ENCODE results near the gene OR10H3.
"Not testable (repeated sequence)": the region's sequence is repeated elsewhere in the genome, so short reads cannot be mapped to it uniquely, and the experiment has no call there.

The OR10H3 gene, protein sequence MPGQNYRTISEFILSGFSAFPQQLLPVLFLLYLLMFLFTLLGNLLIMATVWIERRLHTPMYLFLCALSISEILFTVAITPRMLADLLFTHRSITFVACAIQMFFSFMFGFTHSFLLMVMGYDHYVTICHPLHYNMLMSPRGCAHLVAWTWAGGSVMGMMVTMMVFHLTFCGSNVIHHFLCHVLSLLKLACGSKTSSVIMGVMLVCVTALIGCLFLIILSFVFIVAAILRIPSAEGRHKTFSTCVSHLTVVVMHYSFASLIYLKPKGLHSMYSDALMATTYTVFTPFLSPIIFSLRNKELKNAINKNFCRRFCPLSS

GRCh38 chr19:15737722-15738121, at the start of gene OR10H3:
OR10H3 (plus strand) TSS chr19:15737985; CDS start chr19:15741393, 3,408 bp downstream.
- no peak for DNase-seq (ENCODE audit: low read depth, low spot score)

- DNase-seq (ENCODE audit: low read depth, low spot score), result no peak
These were observed 41.1 kb upstream of the OR10H3 start for GRCh38 chr19:15696654-15697194.

DNA sequence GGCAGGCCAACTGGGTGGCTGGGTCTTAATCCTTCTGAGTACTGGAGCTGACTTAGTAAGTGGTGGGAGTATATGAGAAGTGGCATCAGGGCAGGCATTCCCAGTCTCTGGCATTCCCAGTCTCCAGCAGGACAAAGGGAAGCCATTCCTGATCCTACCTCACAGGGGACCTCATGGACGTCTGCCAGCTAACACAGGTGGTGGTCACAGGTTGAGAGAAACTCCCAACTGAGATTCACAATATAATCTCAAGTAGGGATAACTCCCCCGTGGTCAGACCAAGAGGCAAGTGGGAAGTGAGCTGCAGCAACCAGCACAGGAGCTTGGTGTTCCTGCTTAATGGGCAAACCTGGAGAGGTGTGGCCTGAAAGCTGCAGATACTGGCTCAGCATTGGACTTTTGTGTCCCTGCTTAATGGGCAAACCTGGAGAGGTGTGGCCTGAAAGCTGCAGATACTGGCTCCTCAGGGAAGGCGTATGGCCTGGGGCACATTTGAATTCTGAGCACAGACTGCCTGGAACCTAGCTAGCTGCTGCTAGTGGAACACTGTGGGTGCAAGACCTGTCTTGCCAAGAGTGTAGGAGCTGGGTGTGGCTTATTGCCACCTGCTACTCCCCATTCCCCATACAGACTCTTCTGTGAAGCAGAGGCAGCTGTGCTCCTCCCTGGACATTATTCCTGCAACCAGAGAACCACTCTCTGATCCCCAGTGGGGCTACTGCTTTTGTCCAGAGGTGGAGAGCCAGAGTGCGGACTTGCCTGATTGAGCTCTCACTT, 35.8 kb upstream of the OR10H3 start:
- no peak for DNase-seq (ENCODE audit: low read depth, low spot score)

DNA sequence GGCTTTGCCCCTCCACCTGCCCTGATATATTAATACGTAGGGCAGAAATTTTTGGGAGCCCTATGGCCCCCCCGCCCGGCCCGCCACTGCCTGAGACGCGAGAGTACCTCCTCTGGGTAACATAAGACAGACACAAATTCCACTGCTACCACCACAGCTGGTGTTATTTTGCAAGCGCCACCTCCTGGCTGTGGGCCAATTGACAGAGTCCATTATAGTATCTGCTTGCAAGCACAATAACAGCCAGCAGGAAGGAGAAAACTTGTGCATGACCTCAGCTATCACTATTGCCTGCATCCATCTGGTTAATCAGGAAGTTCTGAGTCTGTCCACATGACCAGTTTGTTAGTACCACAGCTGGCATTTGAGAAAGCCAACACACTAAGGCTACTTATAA, 35.3 kb upstream of the OR10H3 start:
- no peak for DNase-seq (ENCODE audit: low read depth, low spot score)

GRCh38 chr19:15714638-15715037, 23.1 kb upstream of the OR10H3 start:
- DNase-seq (ENCODE audit: low read depth, low spot score), result no peak

DNA sequence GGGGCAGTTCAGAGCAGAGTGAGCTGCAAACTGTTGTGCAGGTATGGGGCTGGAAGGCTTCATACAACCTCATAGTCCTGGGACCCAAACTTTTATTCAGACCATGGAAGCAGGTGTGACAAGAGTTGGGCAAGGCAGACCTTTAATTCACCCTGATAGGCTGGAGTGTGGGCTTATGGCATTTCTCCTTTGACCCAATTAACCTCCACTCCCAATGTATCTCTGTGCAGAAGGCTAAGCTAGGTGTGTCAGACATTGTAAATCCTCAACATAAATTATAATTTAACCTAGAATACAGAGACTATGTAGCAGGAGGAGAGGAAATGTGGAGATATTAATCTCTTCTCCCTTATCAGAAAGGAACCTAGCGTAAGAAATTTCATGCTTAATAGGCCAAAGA, 22.1 kb upstream of the OR10H3 start:
- no peak for DNase-seq (ENCODE audit: low read depth, low spot score)

- no peak for DNase-seq (ENCODE audit: low read depth, low spot score)
These were observed 20.0 kb upstream of the OR10H3 start for GRCh38 chr19:15717809-15718208.

GRCh38 chr19:15721268-15721667, 16.5 kb upstream of the OR10H3 start:
- no peak for DNase-seq (ENCODE audit: low read depth, low spot score)

DNA sequence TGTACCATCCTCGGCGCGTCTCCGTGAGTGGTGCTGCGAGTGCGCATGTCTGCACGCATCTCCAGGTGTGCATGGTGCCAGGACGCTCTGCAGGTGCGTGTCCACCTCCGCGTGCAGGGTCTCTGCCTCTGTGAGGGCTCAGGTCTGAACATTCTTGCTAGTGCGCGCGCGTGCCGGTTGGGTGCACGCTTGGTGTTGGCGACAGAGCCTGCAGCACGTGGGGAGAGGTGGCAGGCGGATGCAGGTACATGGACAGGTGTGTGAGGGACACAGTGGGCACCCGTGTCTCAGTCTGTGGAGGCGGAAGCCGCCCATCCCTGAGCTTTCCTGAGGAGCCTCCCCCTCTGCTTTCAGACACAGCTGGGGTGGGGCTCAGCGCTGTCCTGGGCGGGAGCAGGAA, 14.8 kb upstream of the OR10H3 start:
- no peak for DNase-seq (ENCODE audit: low read depth, low spot score)

DNA sequence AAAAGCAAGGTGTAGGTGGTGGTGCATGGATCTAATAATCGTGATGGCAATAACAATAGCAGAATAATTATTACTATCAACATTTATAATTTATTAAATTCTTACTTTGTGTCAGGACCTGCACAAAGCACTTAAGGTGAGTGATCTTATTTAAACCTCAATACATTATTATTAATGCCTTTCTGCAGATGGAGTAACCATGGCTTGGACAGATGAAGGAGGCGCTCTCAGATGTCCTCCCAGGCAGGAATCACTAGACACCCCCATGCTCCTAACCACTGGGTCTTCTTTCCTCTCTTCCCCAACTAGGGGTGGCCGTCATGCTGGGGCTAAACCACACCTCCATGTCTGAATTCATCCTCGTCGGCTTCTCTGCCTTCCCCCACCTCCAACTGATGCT, 10.1 kb upstream of the OR10H3 start, which contains the start of gene OR10H2:
OR10H2 (plus strand) TSS at position 301 of the 400 bp plus-strand sequence; CDS start at position 321, 20 bp downstream.
- no peak for DNase-seq (ENCODE audit: low read depth, low spot score)

- no peak for DNase-seq (ENCODE audit: low read depth, low spot score)
These were observed 7.2 kb upstream of the OR10H3 start for GRCh38 chr19:15730538-15730937.

DNA sequence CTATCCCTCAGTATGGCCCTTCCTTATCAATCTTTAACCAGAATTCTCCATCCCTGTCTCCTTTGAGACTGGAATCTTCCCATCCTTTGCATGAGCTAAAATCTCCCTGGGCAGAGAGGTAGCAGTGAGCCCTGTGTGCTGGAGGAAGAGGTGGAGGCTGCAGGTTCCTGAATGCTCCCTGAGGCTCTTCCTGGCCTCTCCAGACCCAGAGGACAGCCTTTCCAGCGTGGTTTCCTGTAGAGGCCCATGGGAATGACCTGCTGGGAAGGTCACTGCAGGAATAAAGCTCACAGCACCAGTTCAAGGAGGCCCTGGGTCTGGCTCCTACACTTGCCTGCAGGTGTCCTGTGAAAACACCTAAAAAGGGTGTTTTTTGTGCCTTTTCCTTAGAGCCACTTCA, 5.4 kb upstream of the OR10H3 start:
- DNase-seq (ENCODE audit: low read depth, low spot score), result no peak

- DNase-seq (ENCODE audit: low read depth, low spot score), result no peak
These were observed 3.9 kb upstream of the OR10H3 start for GRCh38 chr19:15733895-15734294.

- no peak for DNase-seq (ENCODE audit: low read depth, low spot score)
These were observed 3.0 kb downstream of the OR10H3 start for GRCh38 chr19:15740785-15741184.

GRCh38 chr19:15748239-15748638, 10.5 kb downstream of the OR10H3 start:
- DNase-seq (ENCODE audit: low read depth, low spot score), result no peak

DNA sequence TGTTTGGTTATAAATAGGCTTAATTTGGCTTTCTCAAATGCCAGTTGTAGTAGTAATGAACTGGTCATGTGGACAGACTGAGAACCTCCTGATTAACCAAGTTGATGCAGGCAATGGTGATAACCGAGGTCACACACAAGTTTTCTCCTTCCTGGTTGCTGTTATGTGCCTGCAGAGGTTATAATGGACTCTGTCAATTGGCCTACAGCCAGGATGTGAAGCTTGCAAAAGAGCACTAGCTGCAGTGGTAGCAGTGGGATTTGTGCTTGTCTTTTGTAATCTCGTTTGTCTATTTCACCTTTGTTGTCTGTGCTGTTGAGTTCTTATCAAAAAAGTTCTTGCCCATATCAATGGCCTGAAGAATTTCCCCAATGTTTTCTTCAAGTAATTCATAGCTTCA, 20.6 kb downstream of the OR10H3 start:
- DNase-seq (ENCODE audit: low read depth, low spot score), result no peak

DNA sequence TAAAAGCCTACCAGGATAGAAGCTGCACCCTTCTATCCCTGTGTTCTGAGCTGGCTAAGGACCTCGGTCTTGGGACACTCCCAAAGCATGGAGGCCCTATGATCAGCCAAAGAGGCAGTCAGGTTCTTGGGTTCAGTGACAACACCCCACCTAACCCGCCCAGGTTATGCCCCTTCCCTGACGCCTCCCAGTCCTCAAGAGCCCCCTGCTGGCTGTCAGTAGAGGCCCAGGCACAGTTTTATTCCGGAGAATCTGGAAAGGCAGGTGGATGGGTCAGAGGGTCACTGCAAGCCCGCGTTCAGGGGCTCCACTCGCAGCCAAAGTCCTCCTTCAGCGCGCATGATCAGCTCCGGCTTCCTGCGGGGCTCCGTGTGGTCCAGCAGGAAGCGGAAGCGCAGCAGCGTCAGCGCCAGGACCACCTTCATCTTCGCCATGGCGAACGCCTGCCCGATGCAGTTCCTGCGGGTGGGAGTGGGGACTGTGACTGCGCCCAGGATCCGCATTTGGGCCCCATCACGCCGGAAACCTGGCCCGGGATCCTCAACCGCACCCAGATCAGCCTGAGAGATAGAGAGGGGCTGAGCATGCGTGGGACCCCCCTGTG, 22.3 kb downstream of the OR10H3 start:
- no peak for DNase-seq (ENCODE audit: low read depth, low spot score)

GRCh38 chr19:15769586-15769985, 31.8 kb downstream of the OR10H3 start:
- DNase-seq (ENCODE audit: low read depth, low spot score), result no peak

DNA sequence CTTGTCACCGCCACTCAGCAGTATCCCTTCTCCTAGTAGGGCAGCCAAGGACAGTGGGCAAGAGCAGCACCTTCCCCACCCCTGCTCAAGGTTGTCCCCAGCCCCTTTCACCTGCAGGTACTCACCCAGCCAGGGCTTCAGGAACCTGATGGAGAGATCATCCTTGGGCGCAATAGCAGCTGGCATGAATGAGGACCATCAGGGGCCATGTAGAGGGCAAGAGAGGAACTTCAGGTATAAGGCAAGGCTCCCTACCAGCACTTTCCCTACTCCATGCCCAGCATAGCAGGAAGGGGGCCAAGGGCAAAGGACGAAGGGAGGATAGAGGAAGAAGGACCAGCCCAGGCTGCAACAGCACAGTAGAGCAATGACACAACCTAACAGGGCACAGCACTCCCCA, 36.4 kb downstream of the OR10H3 start:
- not testable (repeated sequence) for DNase-seq (ENCODE audit: low read depth, low spot score)

GRCh38 chr19:15775249-15775648, 37.5 kb downstream of the OR10H3 start:
- DNase-seq (ENCODE audit: low read depth, low spot score), result no peak

GRCh38 chr19:15776264-15776663, 38.5 kb downstream of the OR10H3 start:
- DNase-seq (ENCODE audit: low read depth, low spot score), result no peak
